Measurements from ENCODE around the gene PLCD4. TPM values are rescaled to one million over a fixed set of nuclear protein-coding genes. Genes with fewer than 3 reads are reported as not detected.

The PLCD4 gene
- total RNA-seq, 2 donors from 2014 or later, result 1.1 to 2.7 TPM

DNA sequence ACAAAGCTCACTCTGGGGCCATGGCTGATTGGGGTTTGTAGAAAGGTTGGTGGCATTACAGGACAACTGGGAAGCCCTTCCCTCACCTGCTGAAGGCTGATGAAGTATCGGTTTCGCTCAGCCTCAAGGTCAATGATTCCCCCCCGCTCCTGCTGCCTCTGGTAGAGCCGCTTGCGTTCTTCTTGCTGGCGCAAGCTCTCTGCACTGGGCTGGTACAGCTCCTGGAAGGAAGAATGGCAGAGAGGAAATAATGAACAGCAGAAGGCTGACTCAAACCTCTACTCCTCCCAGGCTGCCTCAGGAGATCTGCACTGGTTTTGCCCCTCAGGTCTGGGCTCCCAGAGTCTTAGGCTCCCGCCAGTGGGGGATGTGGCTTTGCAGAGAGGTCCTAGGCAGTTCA, 57.0 kb downstream of the PLCD4 start:
- no peak for TF ChIP-seq CTCF (IDR thresholded peaks at IDR 0.05)
- TF ChIP-seq POLR2A (IDR thresholded peaks at IDR 0.05), result no peak
- TF ChIP-seq POLR2AphosphoS5 (IDR thresholded peaks at IDR 0.05), result no peak
- peaks cover 17% of the 10 kb centered on the region in 2 donors for H3K36me3 ChIP-seq
- no peaks in the 10 kb centered on the region for H3K9me3 ChIP-seq
- no peak for DNase-seq (ENCODE audit: low spot score)
- H3K27me3 ChIP-seq (replicated peaks; ENCODE audit: insufficient read depth), result no peaks in the 10 kb centered on the region
- H3K4me1 ChIP-seq (replicated peaks), result no peaks in the 10 kb centered on the region
- H3K27ac ChIP-seq, result no peak overlapping the region
- WGBS, result 98% methylated on average over 7 of the region's 7 CpGs
- intact Hi-C loops (cut with DNase I), result no loop called here
- H3K4me3 ChIP-seq, result no peak overlapping the region

DNA sequence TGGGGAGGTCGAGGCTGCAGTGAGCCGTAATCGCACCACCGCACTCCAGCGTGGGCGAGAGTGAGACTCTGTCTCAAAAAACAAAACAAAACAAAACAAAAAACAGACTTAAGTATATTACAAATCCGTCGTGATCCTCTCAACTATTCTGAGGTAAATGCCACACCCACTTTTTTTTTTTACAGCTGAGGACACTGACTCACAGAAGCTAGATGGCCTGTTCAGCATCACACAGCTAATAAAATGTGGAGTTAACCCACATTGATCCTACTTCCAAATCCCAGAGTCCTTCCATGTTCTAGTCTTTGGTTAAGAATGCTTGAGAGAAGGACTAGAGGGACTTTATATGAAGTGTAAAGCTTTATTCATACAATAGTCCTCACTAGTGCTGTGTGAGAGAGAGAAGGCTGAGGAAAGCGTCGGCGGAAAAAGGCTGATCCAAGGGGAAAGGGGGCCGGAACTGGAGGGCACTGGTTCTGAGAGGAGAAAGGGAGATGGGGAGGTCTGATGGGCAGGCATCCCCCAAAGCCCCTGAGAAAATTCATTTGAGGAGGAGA, 63.5 kb downstream of the PLCD4 start:
- 42% methylated on average over 12 of the region's 12 CpGs for WGBS
- DNase-seq (ENCODE audit: low spot score), result no peak
- Histone ChIP-seq H3K9me3 (no peaks in the 10 kb centered on the region), H3K27me3 (replicated peaks; ENCODE audit: insufficient read depth) (no peaks in the 10 kb centered on the region), H3K36me3 (peaks cover 0 to 6% of the 10 kb centered on the region in 2 donors), H3K27ac (peak overlapping the region; percentile 56 to 65), H3K4me3 (peak overlapping the region; percentile 48 to 73), H3K4me1 (replicated peaks) (peaks cover 4% of the 10 kb centered on the region)
- TF ChIP-seq POLR2AphosphoS5 (IDR thresholded peaks at IDR 0.05) (no peak), POLR2A (IDR thresholded peaks at IDR 0.05) (no peak), CTCF (IDR thresholded peaks at IDR 0.05) (no peak)
- intact Hi-C loops (cut with DNase I), result no loop called here

- no peak for TF ChIP-seq CTCF (IDR thresholded peaks at IDR 0.05)
- peak; percentile 30 for TF ChIP-seq POLR2A (IDR thresholded peaks at IDR 0.05)
- peak; percentile 92 for TF ChIP-seq POLR2AphosphoS5 (IDR thresholded peaks at IDR 0.05)
- H3K27ac ChIP-seq, result peak within 1 kb of the TSS; percentile 56 to 65
- H3K27me3 ChIP-seq (replicated peaks; ENCODE audit: insufficient read depth), result no peaks in the 10 kb centered on the region
- H3K9me3 ChIP-seq, result no peaks in the 10 kb centered on the region
- under 1% methylated on average over 49 of the region's 49 CpGs for WGBS
- peaks cover 4% of the 10 kb centered on the region for H3K4me1 ChIP-seq (replicated peaks)
- peak; percentile 75 for DNase-seq (ENCODE audit: low spot score)
- H3K4me3 ChIP-seq, result peak within 1 kb of the TSS; percentile 48 to 73
- H3K36me3 ChIP-seq, result peaks cover 0 to 6% of the 10 kb centered on the region in 2 donors
- intact Hi-C loops (cut with DNase I), result no loop called here
These were observed 64.2 kb downstream of the PLCD4 start, which contains the start of the genes RNF25 and STK36 for GRCh38 chr2:218671654-218672566. Gene RNF25 (minus strand): TSS chr2:218672002. CDS start chr2:218671970, 32 bp downstream. Gene STK36 (plus strand): TSS chr2:218672086. CDS start chr2:218672830, 744 bp downstream.

DNA sequence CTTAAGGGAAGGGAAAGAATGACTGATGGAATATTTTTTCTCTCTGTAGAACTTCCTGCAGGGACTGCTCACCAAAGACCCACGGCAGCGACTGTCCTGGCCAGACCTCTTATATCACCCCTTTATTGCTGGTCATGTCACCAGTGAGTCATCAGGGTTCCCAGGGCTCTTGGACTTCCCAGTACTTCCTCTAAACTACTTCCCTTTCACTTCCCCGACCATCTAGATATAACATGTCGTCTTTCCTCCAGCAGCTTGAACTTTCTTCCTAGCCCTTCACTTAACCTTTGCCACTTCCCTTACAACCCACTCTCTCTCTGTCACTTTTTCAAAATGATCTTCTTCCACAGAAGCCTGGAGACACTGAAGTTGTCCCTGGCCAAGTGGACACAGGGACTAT, 71.4 kb downstream of the PLCD4 start:
- 71% methylated on average over 4 of the region's 4 CpGs for WGBS
- Histone ChIP-seq H3K4me3 (no peak overlapping the region), H3K4me1 (replicated peaks) (no peaks in the 10 kb centered on the region), H3K9me3 (no peaks in the 10 kb centered on the region), H3K36me3 (peaks cover 0 to 6% of the 10 kb centered on the region in 2 donors), H3K27ac (no peak overlapping the region), H3K27me3 (replicated peaks; ENCODE audit: insufficient read depth) (no peaks in the 10 kb centered on the region)
- intact Hi-C loops (cut with DNase I), result no loop called here
- no peak for DNase-seq (ENCODE audit: low spot score)
- TF ChIP-seq CTCF (IDR thresholded peaks at IDR 0.05) (no peak), POLR2A (IDR thresholded peaks at IDR 0.05) (no peak), POLR2AphosphoS5 (IDR thresholded peaks at IDR 0.05) (no peak)
